Heart right ventricle (tissue), 16 donors: ENCODE data around the gene PRICKLE2. TPM values are rescaled to one million over a fixed set of nuclear protein-coding genes. Genes with fewer than 3 reads are reported as not detected.

Source experiments
- ATAC-seq, 8 donors: fragments of 200-7000 bp; cut with Tn5 transposase; one replicate each; pipeline ENCODE4 v1.9.1; 2020; ENCODE audit warnings: mild to moderate bottlenecking in 8 of 8, moderate library complexity in 8 of 8, moderate number of reproducible peaks in 1 of 8
- DNase-seq, 2 donors: peaks; one replicate each; pipeline ENCODE4 v3.0.0-alpha.2; 2020
- H3K27ac ChIP-seq, 10 donors: fragments of 200-600 bp; sonication (generic) in 2 of 10; one replicate each; pipeline versions ENCODE4 v1.5.0 to v1.8.0; 2020 to 2022; ENCODE audit warnings: mild to moderate bottlenecking in 3 of 10
- H3K27me3 ChIP-seq, 7 donors: fragments of 200-600 bp; one replicate each; pipeline ENCODE4 v1.8.0; 2021 to 2022; ENCODE audit warnings: mild to moderate bottlenecking in 2 of 7
- H3K36me3 ChIP-seq, 9 donors: fragments of 200-600 bp; sonication (generic) in 1 of 9; one replicate each; pipeline versions ENCODE4 v1.5.0 to v1.8.0; 2020 to 2022; ENCODE audit warnings: mild to moderate bottlenecking in 2 of 9
- H3K4me1 ChIP-seq, 9 donors: fragments of 200-600 bp; sonication (generic) in 1 of 9; one replicate each; pipeline versions ENCODE4 v1.5.0 to v1.8.0; 2020 to 2022; ENCODE audit warnings: mild to moderate bottlenecking in 4 of 9
- H3K4me3 ChIP-seq, 10 donors: fragments of 200-600 bp; sonication (generic) in 2 of 10; one replicate each; pipeline versions ENCODE4 v1.5.0 to v1.8.0; 2020 to 2022; ENCODE audit warnings: mild to moderate bottlenecking in 7 of 10, moderate library complexity in 2 of 10
- H3K9me3 ChIP-seq, 11 donors: fragments of 200-600 bp in 10 of 11; sonication (generic) in 2 of 11; one replicate each; pipeline versions ENCODE4 v1.5.0 to v1.8.0; 2013 to 2022; ENCODE audit warnings: mild to moderate bottlenecking in 2 of 11, control low read depth in 1 of 11, moderate library complexity in 1 of 11
- WGBS, 2 donors: extraction: QIAGEN DNeasy Blood & Tissue Kit; methylation state at CpG; one replicate each; pipeline ENCODE4 v1.1.7; 2013; ENCODE audit warnings: inconsistent platforms in 1 of 2; 5-methylcytosine and 5-hydroxymethylcytosine counted together
- intact Hi-C, 10 donors: fragments of 100-400 bp; cut with DNase I; formaldehyde crosslinking; loops; one replicate each; pipeline versions ENCODE4 v1.11.1 to v1.14.2; 2022
- polyA plus RNA-seq, 2 donors: library from polyadenylated mRNA; stranded (reverse); fragments of 200-250 nt; gene quantifications; one replicate each; pipeline ENCODE4 v1.2.3, GENCODE V29; 2013
- total RNA-seq, 10 donors: library from RNA; stranded (reverse); fragmentation: NEBNext Ultra II Directional in 3 of 10; extraction: Animal tissue kit (Norgen Biotek cat#: 25700) in 3 of 10; gene quantifications; one replicate each; pipeline versions ENCODE4 v1.2.1 to v1.2.4, GENCODE V29; 2021 to 2023
- TF ChIP-seq, protein P1 (sequence below), 9 donors: fragments of 200-600 bp; sonication (generic) in 2 of 9; IDR thresholded peaks; one replicate each; pipeline versions ENCODE4 v1.5.0 to v1.8.0; 2021 to 2022; ENCODE audit warnings: antibody characterized with exemption in 9 of 9, mild to moderate bottlenecking in 5 of 9, moderate library complexity in 1 of 9
- donor health status: Arrhythmogenic right ventricular cardiomyopathy.
- donor health status: ischemic (EF 13 %, LVEDD 7.1; RV severe dilation, severe dysfunction).
- donor health status: healthy with polysubstance abuse.
- donor health status: DM: no; HTN: yes; CAD: no.
- donor health status: DM: no; HTN: no; CAD: no.
- donor health status: ischemic (EF 25% LVEDD 6.9; RV normal size, moderate dysfunction).
- donor health status: ischemic (EF 25% LVEDD 5.7; RV mildly dilated, moderate dysfunction).
- donor health status: healthy.
- donor health status: DM: yes; HTN: yes; CAD: no.
- donor health status: Ischemic cardiomyopathy.
- donor health status: ischemic (EF 35%, LVEDD 5.7; RV mildly dilated, moderate dysfunction).
- donor health status: nonischemic (EF 11% LVEDD 7.7; RV severe dilation, severe dysfunction).
- donor health status: DM: yes; HTN: yes; CAD: no.
- donor health status: PGD.
- donor health status: ischemic (EF 29% LVEDD 5.4; RV normal size, mild dysfunction).
- donor health status: nonischemic (EF 23%, LVEDD 6.1; RV moderate dilation, normal function).

The PRICKLE2 gene
- total and polyA plus RNA-seq, 12 donors, result 1.8 to 12.2 (median 8.1) TPM

DNA sequence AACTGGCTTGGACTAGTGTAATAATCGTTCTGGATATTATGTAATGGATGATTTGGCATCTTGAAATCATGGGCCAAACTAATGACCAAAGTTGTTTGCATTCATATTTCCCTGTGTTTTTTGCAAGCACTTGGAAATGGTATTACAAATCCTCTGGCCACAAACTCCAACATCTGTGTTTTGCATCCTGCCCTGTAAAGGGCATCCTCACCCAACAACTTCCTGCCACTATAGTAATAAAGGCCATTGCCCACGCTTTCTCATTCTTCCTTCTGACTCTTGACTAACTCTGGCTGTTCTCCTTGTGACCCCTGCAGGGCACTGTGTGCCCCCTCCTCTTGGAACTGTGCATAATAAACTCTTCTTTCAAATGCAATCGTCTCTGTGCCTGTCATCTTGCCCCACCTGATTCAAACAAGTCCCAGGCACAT, 176.6 kb downstream of the PRICKLE2 start:
- intact Hi-C loops, result no loop called here
- TF ChIP-seq, protein P1, sequence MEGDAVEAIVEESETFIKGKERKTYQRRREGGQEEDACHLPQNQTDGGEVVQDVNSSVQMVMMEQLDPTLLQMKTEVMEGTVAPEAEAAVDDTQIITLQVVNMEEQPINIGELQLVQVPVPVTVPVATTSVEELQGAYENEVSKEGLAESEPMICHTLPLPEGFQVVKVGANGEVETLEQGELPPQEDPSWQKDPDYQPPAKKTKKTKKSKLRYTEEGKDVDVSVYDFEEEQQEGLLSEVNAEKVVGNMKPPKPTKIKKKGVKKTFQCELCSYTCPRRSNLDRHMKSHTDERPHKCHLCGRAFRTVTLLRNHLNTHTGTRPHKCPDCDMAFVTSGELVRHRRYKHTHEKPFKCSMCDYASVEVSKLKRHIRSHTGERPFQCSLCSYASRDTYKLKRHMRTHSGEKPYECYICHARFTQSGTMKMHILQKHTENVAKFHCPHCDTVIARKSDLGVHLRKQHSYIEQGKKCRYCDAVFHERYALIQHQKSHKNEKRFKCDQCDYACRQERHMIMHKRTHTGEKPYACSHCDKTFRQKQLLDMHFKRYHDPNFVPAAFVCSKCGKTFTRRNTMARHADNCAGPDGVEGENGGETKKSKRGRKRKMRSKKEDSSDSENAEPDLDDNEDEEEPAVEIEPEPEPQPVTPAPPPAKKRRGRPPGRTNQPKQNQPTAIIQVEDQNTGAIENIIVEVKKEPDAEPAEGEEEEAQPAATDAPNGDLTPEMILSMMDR (IDR thresholded peaks at IDR 0.05), result no peak
- ATAC-seq, result no peak
- Histone ChIP-seq H3K27ac (no peak overlapping the region), H3K36me3 (no peaks in the 10 kb centered on the region), H3K27me3 (peaks cover 0 to 4% (median 0%) of the 10 kb centered on the region in 7 donors), H3K9me3 (no peaks in the 10 kb centered on the region), H3K4me1 (peaks cover 0 to 12% (median 0%) of the 10 kb centered on the region in 9 donors), H3K4me3 (no peak overlapping the region)
- WGBS, 2 donors, result 44 to 62% methylated on average over 3 of the region's 3 CpGs
- no peak for DNase-seq

DNA sequence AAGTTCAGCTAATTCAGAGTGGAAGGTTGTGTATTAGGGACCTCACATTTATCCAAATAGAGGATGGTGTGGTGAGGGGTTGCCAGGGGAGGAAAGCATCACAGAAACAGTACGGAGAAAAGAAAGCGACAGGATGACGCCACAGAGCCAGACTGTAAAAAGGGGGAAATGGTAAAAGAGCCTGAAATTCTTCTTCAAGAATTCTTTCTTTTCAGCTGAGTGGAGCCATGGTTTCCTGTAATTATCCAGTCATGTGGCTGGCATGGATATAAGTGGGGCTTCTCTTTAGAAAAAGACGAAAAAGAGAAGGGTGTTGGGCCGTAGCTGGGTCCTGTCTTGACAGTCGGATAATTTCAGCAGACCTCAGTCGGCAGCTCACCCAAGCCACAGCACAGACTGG, 177.5 kb downstream of the PRICKLE2 start:
- Histone ChIP-seq H3K36me3 (no peaks in the 10 kb centered on the region), H3K27me3 (peaks cover 0 to 10% (median 0%) of the 10 kb centered on the region in 7 donors), H3K27ac (no peak overlapping the region), H3K4me3 (no peak overlapping the region), H3K9me3 (no peaks in the 10 kb centered on the region), H3K4me1 (peaks cover 0 to 12% (median 0%) of the 10 kb centered on the region in 9 donors)
- DNase-seq, result no peak
- WGBS, 2 donors, result 85 to 87% methylated on average over 7 of the region's 7 CpGs
- TF ChIP-seq, protein P1 (IDR thresholded peaks at IDR 0.05), result no peak
- ATAC-seq, result no peak
- intact Hi-C loops, result no loop called here

DNA sequence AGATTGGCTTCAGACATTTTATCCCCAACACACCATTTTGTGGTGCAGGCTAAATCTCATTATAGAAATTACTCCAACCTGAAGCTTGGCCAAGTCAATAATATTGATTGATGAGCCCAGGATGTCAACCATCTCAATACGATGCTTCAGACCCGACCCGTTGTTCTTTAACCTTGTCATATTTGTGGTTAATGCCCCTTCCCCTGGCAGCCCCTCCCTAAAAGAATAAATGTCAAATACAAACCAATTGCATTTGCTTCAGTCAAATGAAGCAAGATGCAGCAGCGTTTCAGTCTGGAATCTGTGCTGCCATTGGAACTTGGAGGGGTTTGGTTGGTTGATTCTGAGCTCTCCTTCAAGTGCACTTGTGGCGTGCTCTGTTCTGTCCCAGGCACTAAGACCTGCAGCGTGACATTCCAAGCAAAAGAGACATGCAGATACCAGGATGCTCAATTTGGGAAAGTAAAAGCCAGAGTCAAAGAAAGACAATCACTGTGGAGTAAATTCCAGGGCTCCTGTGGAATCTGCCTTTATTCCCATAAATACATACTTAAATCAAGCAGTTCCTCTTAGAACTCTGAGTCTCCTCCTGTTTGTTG, 178.2 kb downstream of the PRICKLE2 start:
- WGBS, 2 donors, result 79 to 84% methylated on average over 6 of the region's 6 CpGs
- TF ChIP-seq, protein P1 (IDR thresholded peaks at IDR 0.05), result no peak
- intact Hi-C loops, result no loop called here
- H3K4me1 ChIP-seq, result peaks cover 0 to 12% (median 0%) of the 10 kb centered on the region in 9 donors
- no peak overlapping the region for H3K27ac ChIP-seq
- no peaks in the 10 kb centered on the region for H3K36me3 ChIP-seq
- peaks cover 0 to 10% (median 0%) of the 10 kb centered on the region in 7 donors for H3K27me3 ChIP-seq
- no peaks in the 10 kb centered on the region for H3K9me3 ChIP-seq
- no peak for ATAC-seq
- H3K4me3 ChIP-seq, result no peak overlapping the region
- DNase-seq, result no peak

DNA sequence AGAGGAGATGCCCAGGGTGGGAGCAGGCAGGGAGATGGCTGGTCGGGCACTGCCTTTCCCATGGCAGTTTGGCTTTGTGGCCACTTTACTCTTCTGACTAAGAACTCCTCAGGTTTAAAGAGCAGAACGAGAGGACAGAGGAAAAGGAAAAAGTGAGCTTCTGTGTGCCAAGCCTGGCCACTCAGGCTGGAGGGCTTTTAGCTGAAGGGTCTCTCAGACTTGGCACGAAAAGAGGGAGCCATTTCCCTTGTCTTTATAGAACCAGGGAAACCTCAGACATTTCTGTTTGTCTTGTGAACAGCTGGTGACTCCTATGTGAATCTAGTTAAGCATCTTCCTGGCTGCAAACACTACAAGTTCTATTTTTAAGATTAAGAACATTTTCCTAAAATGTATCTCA, 178.7 kb downstream of the PRICKLE2 start:
- peaks cover 0 to 12% (median 0%) of the 10 kb centered on the region in 9 donors for H3K4me1 ChIP-seq
- no peaks in the 10 kb centered on the region for H3K36me3 ChIP-seq
- no peaks in the 10 kb centered on the region for H3K9me3 ChIP-seq
- ATAC-seq (no peak), DNase-seq (no peak)
- intact Hi-C loops, result no loop called here
- TF ChIP-seq, protein P1 (IDR thresholded peaks at IDR 0.05), result no peak
- H3K4me3 ChIP-seq, result no peak overlapping the region
- no peak overlapping the region for H3K27ac ChIP-seq
- WGBS, 2 donors, result 88 to 92% methylated on average over 3 of the region's 3 CpGs
- H3K27me3 ChIP-seq, result peaks cover 0 to 10% (median 0%) of the 10 kb centered on the region in 7 donors
